Measurements from ENCODE around the gene DUSP12.

DNA sequence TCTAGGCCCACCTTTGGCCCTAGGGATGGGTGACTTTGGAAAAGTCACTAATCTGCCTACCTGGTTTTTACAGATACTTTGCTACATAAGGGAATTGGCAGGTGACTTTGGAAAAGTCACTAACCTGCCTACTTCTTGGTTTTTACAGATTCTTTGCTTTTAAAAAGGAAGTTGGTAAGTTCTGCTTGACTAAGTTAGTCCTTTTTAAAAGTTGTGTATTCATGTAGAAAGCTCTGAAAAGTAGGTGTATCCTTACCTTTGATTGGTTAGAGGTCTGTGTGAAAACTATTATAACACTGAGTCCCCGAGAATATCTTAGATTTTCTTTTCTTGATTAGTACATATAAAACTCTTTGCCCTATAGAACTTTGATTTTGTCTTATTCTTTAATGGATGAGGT lies 28.9 kb downstream of the DUSP12 start:
- TF ChIP-seq GATA2 (IDR thresholded peaks at IDR 0.05; ENCODE audit: low read depth, low read length) = no peak
- TF ChIP-seq GATA3 (IDR thresholded peaks at IDR 0.05; ENCODE audit: low read depth, low read length) = no peak

All from SH-SY5Y (cell line).